ENCODE measurements around the gene KIAA1217. TPM values are rescaled to one million over a fixed set of nuclear protein-coding genes. Genes with fewer than 3 reads are reported as not detected.

Gene KIAA1217
- total and polyA plus RNA-seq, 7 experiments from 2014 or later = 0.03 to 2.1 (median 0.15) TPM; not detected in 4

DNA sequence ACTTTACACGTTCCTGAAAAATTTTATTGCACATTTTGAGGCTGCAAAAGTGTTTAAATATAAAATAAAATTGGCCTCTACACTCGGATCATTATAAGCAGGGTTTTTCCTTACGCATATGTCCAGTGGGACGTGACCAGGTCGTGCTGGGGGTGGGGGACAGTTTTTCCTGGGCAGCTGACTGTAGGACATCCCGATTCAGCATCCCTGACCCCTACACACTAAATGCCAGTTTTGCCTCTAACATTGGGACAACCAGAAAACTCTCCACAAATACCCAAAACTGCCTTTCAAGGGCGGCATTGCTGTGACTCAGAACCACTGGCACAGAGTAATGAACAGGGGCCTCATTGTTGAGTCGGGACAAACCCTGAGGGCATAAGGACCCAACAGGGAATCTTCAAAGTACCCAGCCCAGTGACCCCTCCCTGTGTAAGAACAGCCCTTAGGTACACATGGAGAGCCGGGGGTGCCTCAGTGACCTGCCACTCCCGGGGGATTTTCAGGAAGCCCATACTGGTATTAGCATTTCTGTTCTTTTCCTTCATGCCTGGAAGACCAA, 344.2 kb downstream of the KIAA1217 start:
- H3K4me3 Mint-ChIP-seq = no peak overlapping the region
- intact Hi-C loops (cut with micrococcal nuclease) = no loop called here
- H3K9me3 Mint-ChIP-seq = no peaks in the 10 kb centered on the region
- H3K9me3 ChIP-seq (ENCODE audit: control insufficient read depth in 2 of 3, low read length in 3 of 3) = no peaks in the 10 kb centered on the region
- ATAC-seq (no peak), DNase-seq (no peak)
- ChIA-PET POLR2A (no interaction called here), CTCF (no interaction called here)
- no peaks in the 10 kb centered on the region for H3K36me3 ChIP-seq (ENCODE audit: control insufficient read depth in 2 of 3, insufficient read depth in 3 of 3, low read length in 3 of 3)
- H3K36me3 Mint-ChIP-seq = no peaks in the 10 kb centered on the region
- H3K4me3 ChIP-seq (ENCODE audit: low read length) = no peak overlapping the region
- H3K27me3 Mint-ChIP-seq = no peaks in the 10 kb centered on the region
- H3K27ac Mint-ChIP-seq = peak overlapping the region in 1 of 9 donors; percentile 46
- no peak overlapping the region for H3K27ac ChIP-seq (ENCODE audit: low read depth, low read length)
- H3K4me1 ChIP-seq (ENCODE audit: control insufficient read depth in 2 of 2, insufficient read depth in 2 of 2, low read length in 2 of 2) = no peaks in the 10 kb centered on the region
- no peaks in the 10 kb centered on the region for H3K27me3 ChIP-seq (ENCODE audit: control insufficient read depth in 2 of 2, insufficient read depth in 2 of 2, low read length in 2 of 2)
- H3K4me1 Mint-ChIP-seq = peaks cover 4 to 7% (median 7%) of the 10 kb centered on the region in 7 donors

DNA sequence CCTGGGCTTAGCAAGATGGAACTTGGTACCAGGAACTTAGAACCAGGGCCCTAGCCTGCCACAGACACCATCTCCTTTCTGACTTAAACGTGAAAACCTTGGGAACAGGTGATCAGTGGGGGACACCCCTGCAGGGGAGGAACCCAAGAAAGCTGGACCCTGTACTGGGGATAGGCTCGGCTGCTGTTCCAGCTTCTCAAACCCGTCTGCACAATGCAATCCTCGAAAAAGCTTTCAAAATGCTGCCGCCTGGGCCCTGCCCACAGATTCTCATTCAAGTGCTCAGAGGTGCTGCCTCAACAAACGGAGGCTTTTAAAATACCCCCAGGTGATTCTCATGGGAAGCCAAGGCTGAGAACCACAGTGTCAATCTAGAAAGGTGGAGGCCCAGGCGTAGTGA, 345.1 kb downstream of the KIAA1217 start:
- ATAC-seq (no peak), DNase-seq (no peak)
- no peak overlapping the region for H3K4me3 Mint-ChIP-seq
- Histone ChIP-seq H3K4me1 (ENCODE audit: control insufficient read depth in 2 of 2, insufficient read depth in 2 of 2, low read length in 2 of 2) (no peaks in the 10 kb centered on the region), H3K27ac (ENCODE audit: low read depth, low read length) (no peak overlapping the region), H3K4me3 (ENCODE audit: low read length) (no peak overlapping the region), H3K36me3 (ENCODE audit: control insufficient read depth in 2 of 3, insufficient read depth in 3 of 3, low read length in 3 of 3) (no peaks in the 10 kb centered on the region), H3K9me3 (ENCODE audit: control insufficient read depth in 2 of 3, low read length in 3 of 3) (no peaks in the 10 kb centered on the region), H3K27me3 (ENCODE audit: control insufficient read depth in 2 of 2, insufficient read depth in 2 of 2, low read length in 2 of 2) (no peaks in the 10 kb centered on the region)
- CTCF ChIA-PET = no interaction called here
- no peaks in the 10 kb centered on the region for H3K36me3 Mint-ChIP-seq
- no peaks in the 10 kb centered on the region for H3K27me3 Mint-ChIP-seq
- H3K4me1 Mint-ChIP-seq = peaks cover 4 to 7% (median 7%) of the 10 kb centered on the region in 7 donors
- POLR2A ChIA-PET = no interaction called here
- no peak overlapping the region for H3K27ac Mint-ChIP-seq
- H3K9me3 Mint-ChIP-seq = no peaks in the 10 kb centered on the region
- intact Hi-C loops (cut with micrococcal nuclease) = no loop called here

DNA sequence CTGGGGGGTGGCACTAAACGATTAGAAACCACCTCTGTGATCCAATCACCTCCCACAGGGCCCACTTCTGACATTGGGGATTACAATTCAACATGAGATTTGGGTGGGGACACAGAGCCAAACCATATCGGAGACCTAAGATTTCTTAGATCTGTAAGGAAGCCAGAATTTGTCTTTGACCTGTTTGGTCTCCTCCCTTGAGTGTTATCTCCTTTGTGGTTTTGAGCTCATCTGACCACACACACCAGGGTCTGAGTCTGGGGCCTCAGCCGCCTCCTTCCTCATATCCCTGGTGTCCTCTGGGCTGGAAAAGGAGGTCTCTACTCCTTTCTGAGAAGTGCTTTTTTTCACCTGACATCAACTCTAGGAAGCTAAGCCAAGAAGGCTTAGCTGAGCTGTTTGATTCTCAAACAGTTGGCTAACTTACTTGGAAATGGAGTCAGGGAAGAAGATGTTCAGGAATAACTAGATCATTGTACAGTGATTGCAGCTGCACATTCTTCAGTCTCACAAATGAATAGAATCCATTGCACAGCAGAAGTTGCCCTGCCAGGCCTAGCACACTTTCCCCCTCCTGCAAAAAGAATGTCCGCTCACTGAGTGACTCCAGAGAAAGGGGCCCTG, 347.3 kb downstream of the KIAA1217 start:
- Mint-ChIP-seq H3K27ac (peak overlapping the region in 1 of 9 donors; percentile 16), H3K4me1 (peaks cover 4 to 7% (median 7%) of the 10 kb centered on the region in 7 donors), H3K9me3 (no peaks in the 10 kb centered on the region), H3K36me3 (no peaks in the 10 kb centered on the region), H3K27me3 (no peaks in the 10 kb centered on the region), H3K4me3 (no peak overlapping the region)
- H3K4me3 ChIP-seq (ENCODE audit: low read length) = no peak overlapping the region
- no peaks in the 10 kb centered on the region for H3K4me1 ChIP-seq (ENCODE audit: control insufficient read depth in 2 of 2, insufficient read depth in 2 of 2, low read length in 2 of 2)
- H3K36me3 ChIP-seq (ENCODE audit: control insufficient read depth in 2 of 3, insufficient read depth in 3 of 3, low read length in 3 of 3) = no peaks in the 10 kb centered on the region
- no peaks in the 10 kb centered on the region for H3K27me3 ChIP-seq (ENCODE audit: control insufficient read depth in 2 of 2, insufficient read depth in 2 of 2, low read length in 2 of 2)
- no peak overlapping the region for H3K27ac ChIP-seq (ENCODE audit: low read depth, low read length)
- POLR2A ChIA-PET = no interaction called here
- CTCF ChIA-PET = interaction anchor here (1.0 kb wide), 1 partner anchor 21 kb away, joined by 3 read pairs; no protein-coding TSS in a partner anchor
- no peak for DNase-seq
- intact Hi-C loops (cut with micrococcal nuclease) = loop anchor here (2.0 to 5.0 kb wide), 3 partner anchors 359 to 564 kb away; no protein-coding TSS in a partner anchor
- no peaks in the 10 kb centered on the region for H3K9me3 ChIP-seq (ENCODE audit: control insufficient read depth in 2 of 3, low read length in 3 of 3)
- no peak for ATAC-seq

DNA sequence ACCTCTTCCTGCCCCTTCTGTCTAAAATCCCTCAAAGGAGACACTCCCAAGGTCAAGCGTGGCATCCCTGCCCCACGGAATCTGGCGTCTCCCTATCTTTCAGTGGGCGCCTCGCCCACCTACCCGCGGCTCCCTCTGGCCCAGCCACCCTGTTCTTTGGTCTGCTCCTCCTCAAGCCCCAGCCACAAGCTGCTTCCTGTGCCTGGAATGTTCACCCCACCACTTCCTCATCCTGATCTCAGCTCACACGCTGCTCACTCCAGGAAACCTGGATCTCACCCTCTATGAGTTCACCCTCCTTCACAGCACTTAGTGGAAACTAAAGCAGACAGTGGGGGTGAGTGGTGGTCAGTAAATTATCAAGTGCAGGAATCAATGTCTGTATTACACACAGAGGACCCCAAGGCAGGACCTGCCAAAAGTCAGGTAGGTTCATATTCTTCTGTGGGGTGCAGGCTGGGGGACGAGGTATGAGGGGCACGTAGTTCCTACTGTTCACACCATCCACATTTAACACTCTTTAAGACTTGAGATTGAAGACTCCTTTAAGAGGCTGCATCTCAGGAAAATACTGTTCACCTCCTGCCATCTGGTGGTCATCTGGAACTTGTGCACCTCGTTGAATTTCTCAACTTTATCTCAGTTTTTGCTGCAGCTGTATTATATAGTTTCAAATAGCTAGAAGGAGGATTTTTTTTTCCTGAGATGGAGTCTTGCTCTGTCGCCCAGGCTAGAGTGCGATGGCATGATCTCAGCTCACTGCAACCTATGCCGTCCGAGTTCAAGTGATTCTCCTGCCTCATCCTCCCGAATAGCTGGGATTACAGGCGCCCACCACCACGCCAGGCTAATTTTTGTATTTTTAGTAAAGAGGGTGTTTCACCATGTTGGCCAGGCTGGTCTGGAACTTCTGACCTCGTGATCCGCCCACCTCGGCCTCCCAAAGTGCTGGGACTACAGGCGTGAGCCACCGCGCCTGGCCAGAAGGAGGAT, 348.1 kb downstream of the KIAA1217 start:
- no peaks in the 10 kb centered on the region for H3K36me3 ChIP-seq (ENCODE audit: control insufficient read depth in 2 of 3, insufficient read depth in 3 of 3, low read length in 3 of 3)
- H3K4me3 ChIP-seq (ENCODE audit: low read length) = no peak overlapping the region
- Mint-ChIP-seq H3K9me3 (no peaks in the 10 kb centered on the region), H3K4me3 (no peak overlapping the region), H3K27ac (peak overlapping the region in 2 of 9 donors; percentile 19 to 75), H3K36me3 (no peaks in the 10 kb centered on the region), H3K27me3 (no peaks in the 10 kb centered on the region), H3K4me1 (peaks cover 4 to 7% (median 7%) of the 10 kb centered on the region in 7 donors)
- DNase-seq (peak in 7 of 9 donors; percentile 8 to 59 (median 39)), ATAC-seq (peak; percentile 46)
- H3K4me1 ChIP-seq (ENCODE audit: control insufficient read depth in 2 of 2, insufficient read depth in 2 of 2, low read length in 2 of 2) = no peaks in the 10 kb centered on the region
- intact Hi-C loops (cut with micrococcal nuclease) = loop anchor here (2.0 to 5.0 kb wide), 3 partner anchors 360 to 565 kb away; no protein-coding TSS in a partner anchor
- no peak overlapping the region for H3K27ac ChIP-seq (ENCODE audit: low read depth, low read length)
- H3K27me3 ChIP-seq (ENCODE audit: control insufficient read depth in 2 of 2, insufficient read depth in 2 of 2, low read length in 2 of 2) = no peaks in the 10 kb centered on the region
- ChIA-PET CTCF (interaction anchor here (1.0 kb wide), 1 partner anchor 20 kb away, joined by 3 read pairs; no protein-coding TSS in a partner anchor), POLR2A (no interaction called here)
- H3K9me3 ChIP-seq (ENCODE audit: control insufficient read depth in 2 of 3, low read length in 3 of 3) = no peaks in the 10 kb centered on the region

DNA sequence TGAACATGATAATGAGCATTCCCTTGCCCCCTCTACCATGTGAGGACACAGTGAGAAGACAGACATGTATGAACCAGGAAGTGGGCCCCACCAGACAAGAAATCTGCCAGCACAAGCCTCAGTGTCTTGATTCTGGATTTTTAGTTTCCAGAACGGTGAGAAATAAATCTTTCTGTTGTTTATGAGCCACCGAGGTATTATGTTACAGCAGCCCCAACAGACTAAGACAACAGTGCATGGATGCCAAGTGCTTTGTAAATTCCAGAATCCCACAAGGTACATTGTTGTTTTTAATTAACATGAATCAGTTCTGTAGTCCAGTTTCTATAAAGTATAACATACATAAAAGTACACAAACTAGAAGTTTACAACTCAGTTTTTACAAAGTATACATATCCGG, 352.5 kb downstream of the KIAA1217 start:
- H3K9me3 ChIP-seq (ENCODE audit: control insufficient read depth in 2 of 3, low read length in 3 of 3) = no peaks in the 10 kb centered on the region
- ChIA-PET POLR2A (no interaction called here), CTCF (no interaction called here)
- no peaks in the 10 kb centered on the region for H3K27me3 ChIP-seq (ENCODE audit: control insufficient read depth in 2 of 2, insufficient read depth in 2 of 2, low read length in 2 of 2)
- H3K36me3 Mint-ChIP-seq = no peaks in the 10 kb centered on the region
- H3K9me3 Mint-ChIP-seq = no peaks in the 10 kb centered on the region
- DNase-seq = no peak
- ATAC-seq = no peak
- peak overlapping the region in 1 of 9 donors; percentile 72 for H3K27ac Mint-ChIP-seq
- H3K27ac ChIP-seq (ENCODE audit: low read depth, low read length) = no peak overlapping the region
- intact Hi-C loops (cut with micrococcal nuclease) = no loop called here
- H3K36me3 ChIP-seq (ENCODE audit: control insufficient read depth in 2 of 3, insufficient read depth in 3 of 3, low read length in 3 of 3) = no peaks in the 10 kb centered on the region
- no peak overlapping the region for H3K4me3 Mint-ChIP-seq
- no peaks in the 10 kb centered on the region for H3K4me1 ChIP-seq (ENCODE audit: control insufficient read depth in 2 of 2, insufficient read depth in 2 of 2, low read length in 2 of 2)
- H3K4me3 ChIP-seq (ENCODE audit: low read length) = no peak overlapping the region
- H3K4me1 Mint-ChIP-seq = peaks cover 4 to 7% (median 5%) of the 10 kb centered on the region in 7 donors
- H3K27me3 Mint-ChIP-seq = peaks cover 0 to 9% (median 0%) of the 10 kb centered on the region in 5 donors

DNA sequence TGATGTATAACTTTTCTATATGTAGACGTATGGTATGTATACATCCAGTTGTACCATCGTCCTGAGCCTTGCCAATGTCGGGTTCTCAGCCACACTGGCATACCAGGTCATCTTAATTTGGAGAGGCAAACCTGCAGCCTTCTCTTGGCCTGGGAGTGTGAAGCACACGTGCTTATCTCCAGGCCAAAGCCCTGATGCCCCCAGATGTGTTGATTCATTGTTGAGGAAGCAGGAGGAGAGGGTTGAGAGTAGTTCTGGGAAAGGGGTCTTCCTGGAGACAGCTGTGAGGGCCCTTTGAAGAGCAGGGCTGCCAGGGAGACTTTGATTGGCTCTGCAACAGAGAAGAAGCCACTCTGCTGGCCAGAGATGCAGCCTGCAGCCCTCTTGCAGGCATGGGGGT, 359.1 kb downstream of the KIAA1217 start:
- no peaks in the 10 kb centered on the region for H3K36me3 Mint-ChIP-seq
- no peak overlapping the region for H3K4me3 Mint-ChIP-seq

More for the DNA sequence above, 359.1 kb downstream of the KIAA1217 start:
- H3K27me3 Mint-ChIP-seq = peaks cover 0 to 16% (median 12%) of the 10 kb centered on the region in 5 donors
- DNase-seq (no peak), ATAC-seq (no peak)
- Histone ChIP-seq H3K36me3 (ENCODE audit: control insufficient read depth in 2 of 3, insufficient read depth in 3 of 3, low read length in 3 of 3) (no peaks in the 10 kb centered on the region), H3K27me3 (ENCODE audit: control insufficient read depth in 2 of 2, insufficient read depth in 2 of 2, low read length in 2 of 2) (no peaks in the 10 kb centered on the region), H3K4me3 (ENCODE audit: low read length) (no peak overlapping the region), H3K9me3 (ENCODE audit: control insufficient read depth in 2 of 3, low read length in 3 of 3) (no peaks in the 10 kb centered on the region), H3K4me1 (ENCODE audit: control insufficient read depth in 2 of 2, insufficient read depth in 2 of 2, low read length in 2 of 2) (no peaks in the 10 kb centered on the region), H3K27ac (ENCODE audit: low read depth, low read length) (no peak overlapping the region)
- ChIA-PET POLR2A (no interaction called here), CTCF (no interaction called here)
- no peak overlapping the region for H3K27ac Mint-ChIP-seq
- no peaks in the 10 kb centered on the region for H3K4me1 Mint-ChIP-seq
- peaks cover 0 to 2% (median 0%) of the 10 kb centered on the region in 11 donors for H3K9me3 Mint-ChIP-seq
- intact Hi-C loops (cut with micrococcal nuclease) = no loop called here
